Type B pancreatic cell (in vitro differentiated cells): ENCODE results near the gene SLC66A3. TPM values are rescaled to one million over a fixed set of nuclear protein-coding genes. Genes with fewer than 3 reads are reported as not detected.
A peak's percentile ranks its signal among the peaks of the same experiment; 100 is the strongest.

Experiments used
- DNase-seq: peaks from one replicate; pipeline ENCODE4 v3.0.0; 2021; ENCODE audit warnings: mixed read lengths; ENCODE audit not compliant: unreplicated experiment; ENCODE audit errors: extremely low spot score
- H3K27ac Mint-ChIP-seq: 2 replicates; pipeline ENCODE4 v1.8.0; 2021; ENCODE audit warnings: mild to moderate bottlenecking, mixed read lengths
- H3K27me3 Mint-ChIP-seq: 2 replicates; pipeline ENCODE4 v1.8.0; 2021; ENCODE audit warnings: mixed read lengths
- H3K36me3 Mint-ChIP-seq: 2 replicates; pipeline ENCODE4 v1.8.0; 2021; ENCODE audit warnings: mixed read lengths
- H3K4me1 Mint-ChIP-seq: one replicate; pipeline ENCODE4 v1.8.0; 2021; ENCODE audit warnings: mixed read lengths; ENCODE audit not compliant: unreplicated experiment
- H3K4me3 Mint-ChIP-seq: 2 replicates; pipeline ENCODE4 v1.8.0; 2021; ENCODE audit warnings: mild to moderate bottlenecking, mixed read lengths
- H3K9me3 Mint-ChIP-seq: 2 replicates; pipeline ENCODE4 v1.8.0; 2021; ENCODE audit warnings: mixed read lengths
- total RNA-seq: library from RNA; stranded (reverse); gene quantifications from 2 replicates; pipeline ENCODE4 v1.2.1, GENCODE V29; 2021; ENCODE audit warnings: low replicate concordance
- TF ChIP-seq, protein P1 (sequence below): fragments of 200-600 bp; sonication (generic); conservative IDR thresholded peaks from 2 replicates; pipeline ENCODE4 v1.5.0; 2021; ENCODE audit warnings: antibody characterized with exemption, mild to moderate bottlenecking

SLC66A3 gene
- total RNA-seq, 1 donor from 2014 or later = 6.3 TPM

GRCh38 chr2:11121099-11121822 lies 34.0 kb upstream of the SLC66A3 start:
- H3K27ac Mint-ChIP-seq = no peak overlapping the region
- no peaks in the 10 kb centered on the region for H3K9me3 Mint-ChIP-seq
- no peak overlapping the region for H3K4me3 Mint-ChIP-seq

DNA sequence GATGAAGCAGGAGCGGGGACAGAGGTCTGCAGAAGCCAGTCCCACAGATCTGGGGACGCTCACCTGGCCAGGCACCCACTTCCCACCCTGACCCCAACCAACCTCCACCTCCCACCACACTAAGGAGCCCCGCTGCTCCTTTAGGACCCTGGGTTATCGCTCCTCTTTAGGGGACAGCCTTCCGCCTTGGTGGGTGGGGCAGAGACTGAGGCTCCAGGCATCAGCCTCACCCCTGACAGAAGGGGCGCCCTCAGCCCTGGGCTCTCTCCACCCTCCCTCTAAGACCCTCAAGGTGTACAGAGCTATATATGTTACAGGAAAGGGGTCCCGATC lies 33.5 kb upstream of the SLC66A3 start:
- peaks cover 3% of the 10 kb centered on the region for H3K4me1 Mint-ChIP-seq
- TF ChIP-seq, protein P1, sequence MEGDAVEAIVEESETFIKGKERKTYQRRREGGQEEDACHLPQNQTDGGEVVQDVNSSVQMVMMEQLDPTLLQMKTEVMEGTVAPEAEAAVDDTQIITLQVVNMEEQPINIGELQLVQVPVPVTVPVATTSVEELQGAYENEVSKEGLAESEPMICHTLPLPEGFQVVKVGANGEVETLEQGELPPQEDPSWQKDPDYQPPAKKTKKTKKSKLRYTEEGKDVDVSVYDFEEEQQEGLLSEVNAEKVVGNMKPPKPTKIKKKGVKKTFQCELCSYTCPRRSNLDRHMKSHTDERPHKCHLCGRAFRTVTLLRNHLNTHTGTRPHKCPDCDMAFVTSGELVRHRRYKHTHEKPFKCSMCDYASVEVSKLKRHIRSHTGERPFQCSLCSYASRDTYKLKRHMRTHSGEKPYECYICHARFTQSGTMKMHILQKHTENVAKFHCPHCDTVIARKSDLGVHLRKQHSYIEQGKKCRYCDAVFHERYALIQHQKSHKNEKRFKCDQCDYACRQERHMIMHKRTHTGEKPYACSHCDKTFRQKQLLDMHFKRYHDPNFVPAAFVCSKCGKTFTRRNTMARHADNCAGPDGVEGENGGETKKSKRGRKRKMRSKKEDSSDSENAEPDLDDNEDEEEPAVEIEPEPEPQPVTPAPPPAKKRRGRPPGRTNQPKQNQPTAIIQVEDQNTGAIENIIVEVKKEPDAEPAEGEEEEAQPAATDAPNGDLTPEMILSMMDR = no peak
- H3K9me3 Mint-ChIP-seq = no peaks in the 10 kb centered on the region
- no peak for DNase-seq
- H3K4me3 Mint-ChIP-seq = no peak overlapping the region
- H3K27me3 Mint-ChIP-seq = peaks cover 18% of the 10 kb centered on the region
- H3K27ac Mint-ChIP-seq = no peak overlapping the region
- no peaks in the 10 kb centered on the region for H3K36me3 Mint-ChIP-seq

More at GRCh38 chr2:11121099-11121822, 34.0 kb upstream of the SLC66A3 start:
- TF ChIP-seq, protein P1 = no peak
- Mint-ChIP-seq H3K36me3 (no peaks in the 10 kb centered on the region), H3K27me3 (peaks cover 18% of the 10 kb centered on the region), H3K4me1 (peaks cover 3% of the 10 kb centered on the region)
- no peak for DNase-seq

- no peaks in the 10 kb centered on the region for H3K36me3 Mint-ChIP-seq
- no peaks in the 10 kb centered on the region for H3K9me3 Mint-ChIP-seq
- no peak overlapping the region for H3K27ac Mint-ChIP-seq
- peaks cover 18% of the 10 kb centered on the region for H3K27me3 Mint-ChIP-seq
- TF ChIP-seq, protein P1 = no peak
- no peak overlapping the region for H3K4me3 Mint-ChIP-seq
- H3K4me1 Mint-ChIP-seq = peaks cover 3% of the 10 kb centered on the region
- no peak for DNase-seq
These were observed 32.9 kb upstream of the SLC66A3 start for GRCh38 chr2:11122380-11122779.

DNA sequence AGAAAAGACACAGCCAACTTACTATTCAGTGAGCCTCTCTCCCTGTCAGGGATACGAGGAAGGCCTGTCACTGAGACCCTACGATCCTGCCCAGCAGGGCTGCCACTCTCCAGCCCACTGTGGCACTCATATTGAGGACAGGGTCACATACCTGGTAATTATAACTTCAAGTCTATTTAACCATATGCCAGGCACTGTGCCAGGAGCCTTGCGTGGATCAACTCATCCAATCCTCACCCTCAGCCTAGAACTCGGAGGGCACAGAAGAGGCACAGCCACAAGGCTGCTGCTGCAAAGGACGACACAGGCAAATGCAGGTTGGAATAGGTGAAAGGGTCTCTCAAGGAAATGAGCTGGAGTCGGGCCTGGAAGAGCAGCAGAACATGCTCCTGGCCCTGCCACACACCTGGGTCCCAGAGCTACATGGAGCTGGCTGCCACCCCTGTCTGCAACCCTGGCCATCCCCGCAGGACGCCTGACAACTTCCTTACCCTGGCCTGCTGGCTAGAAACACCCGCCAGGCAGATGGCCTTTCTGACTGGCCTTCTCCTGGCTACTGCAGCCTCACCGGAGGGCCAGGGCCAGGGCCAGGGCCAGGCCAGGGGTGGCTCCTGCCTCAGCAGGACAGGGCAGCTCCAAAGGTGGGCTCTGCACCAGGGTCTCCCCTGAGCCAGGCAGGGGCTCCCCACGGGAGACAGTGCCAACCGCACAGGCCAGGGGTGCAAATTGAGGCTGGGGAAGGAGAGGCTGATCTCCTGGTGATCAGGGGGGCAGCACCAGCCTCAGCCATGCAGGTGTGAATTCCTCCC lies 32.1 kb upstream of the SLC66A3 start:
- Mint-ChIP-seq H3K36me3 (no peaks in the 10 kb centered on the region), H3K9me3 (no peaks in the 10 kb centered on the region), H3K27me3 (peaks cover 18% of the 10 kb centered on the region), H3K4me1 (peaks cover 3% of the 10 kb centered on the region), H3K4me3 (no peak overlapping the region), H3K27ac (no peak overlapping the region)
- DNase-seq = no peak
- TF ChIP-seq, protein P1 = no peak

DNA sequence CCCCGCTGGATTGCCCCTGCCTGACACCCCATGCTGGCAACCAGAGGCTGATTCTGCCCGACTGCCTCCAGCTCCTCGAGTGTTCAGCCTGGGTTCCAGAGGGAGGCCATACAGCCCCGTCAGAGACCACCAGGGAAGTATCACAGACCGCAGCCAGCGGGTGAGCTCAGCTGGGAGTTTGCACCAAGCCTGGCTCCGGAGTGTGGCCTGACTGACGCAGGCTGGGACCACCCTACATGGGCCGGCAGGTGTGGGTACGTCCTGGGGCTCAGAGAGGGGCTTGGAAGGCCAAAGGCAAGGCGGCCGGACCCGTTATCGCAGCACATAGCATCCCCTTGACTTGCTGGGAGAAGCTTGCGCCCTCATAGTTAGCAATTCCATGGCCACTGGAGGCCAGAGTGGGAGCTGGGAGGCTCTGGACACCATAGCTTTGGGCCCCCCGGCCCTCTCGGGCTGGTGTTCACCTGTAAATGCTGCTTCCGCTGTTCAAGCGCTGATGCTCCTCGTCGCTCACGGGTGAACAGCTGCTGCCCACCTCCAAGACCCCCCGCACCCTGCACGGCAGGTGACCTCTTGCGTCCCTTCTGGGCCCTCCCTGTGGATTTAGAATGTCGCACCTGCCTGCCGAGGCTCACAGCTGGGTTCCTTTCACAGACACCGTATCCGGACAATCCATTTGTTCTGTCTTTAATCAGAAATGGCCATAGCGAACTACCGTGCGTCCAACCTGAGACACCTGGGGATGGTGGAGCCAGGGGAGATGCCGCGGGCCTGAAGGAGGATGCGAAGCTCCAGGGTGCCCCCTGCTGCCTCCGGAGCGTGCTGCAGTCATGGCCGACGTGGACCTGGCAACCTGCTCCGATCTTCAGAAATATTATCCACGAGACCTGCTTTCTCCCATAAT lies 31.2 kb upstream of the SLC66A3 start:
- peak overlapping the region; percentile 51 for H3K27ac Mint-ChIP-seq
- H3K9me3 Mint-ChIP-seq = no peaks in the 10 kb centered on the region
- peaks cover 18% of the 10 kb centered on the region for H3K27me3 Mint-ChIP-seq
- TF ChIP-seq, protein P1 = peak; percentile 92
- H3K4me1 Mint-ChIP-seq = peaks cover 3% of the 10 kb centered on the region
- no peaks in the 10 kb centered on the region for H3K36me3 Mint-ChIP-seq
- peak; percentile 87 for DNase-seq
- H3K4me3 Mint-ChIP-seq = no peak overlapping the region
